ENCODE results near the gene OR10H5.
"Not testable (repeated sequence)": the region's sequence is repeated elsewhere in the genome, so short reads cannot be mapped to it uniquely, and the experiment has no call there.

The OR10H5 gene

GRCh38 chr19:15811476-15811875 is 24.0 kb downstream of the OR10H5 start:
- H3K36me3 ChIP-seq (ENCODE audit: control insufficient read depth, insufficient read depth, low read length) = no peaks in the 10 kb centered on the region
- H3K4me1 ChIP-seq (ENCODE audit: control insufficient read depth, insufficient read depth, low read length, poor library complexity, severe bottlenecking) = no peaks in the 10 kb centered on the region
- no peak overlapping the region for H3K4me3 ChIP-seq (ENCODE audit: extremely low read depth, insufficient read depth, low read length, poor library complexity, severe bottlenecking)
- H3K27ac ChIP-seq (ENCODE audit: low read depth, low read length, severe bottlenecking) = no peak overlapping the region
- H3K9me3 ChIP-seq (ENCODE audit: control insufficient read depth, low read length) = peaks cover 56% of the 10 kb centered on the region
- 57 to 60% methylated on average over 3 to 4 of the region's 4 CpGs for WGBS, 2 experiments (ENCODE audit: insufficient coverage in 2 of 2)

- peaks cover 53% of the 10 kb centered on the region for H3K9me3 ChIP-seq (ENCODE audit: control insufficient read depth, low read length)
- H3K27ac ChIP-seq (ENCODE audit: low read depth, low read length, severe bottlenecking) = no peak overlapping the region
- no peaks in the 10 kb centered on the region for H3K4me1 ChIP-seq (ENCODE audit: control insufficient read depth, insufficient read depth, low read length, poor library complexity, severe bottlenecking)
- H3K4me3 ChIP-seq (ENCODE audit: extremely low read depth, insufficient read depth, low read length, poor library complexity, severe bottlenecking) = no peak overlapping the region
- H3K36me3 ChIP-seq (ENCODE audit: control insufficient read depth, insufficient read depth, low read length) = no peaks in the 10 kb centered on the region
- WGBS, 2 experiments (ENCODE audit: insufficient coverage in 2 of 2) = 21 to 38% methylated on average over 3 of the region's 6 CpGs
Observed at GRCh38 chr19:15812060-15812722, 24.7 kb downstream of the OR10H5 start.

- 39 to 53% methylated on average over 4 to 7 of the region's 7 CpGs for WGBS, 2 experiments (ENCODE audit: insufficient coverage in 2 of 2)
- H3K9me3 ChIP-seq (ENCODE audit: control insufficient read depth, low read length) = peaks cover 55% of the 10 kb centered on the region
- H3K36me3 ChIP-seq (ENCODE audit: control insufficient read depth, insufficient read depth, low read length) = no peaks in the 10 kb centered on the region
- H3K4me3 ChIP-seq (ENCODE audit: extremely low read depth, insufficient read depth, low read length, poor library complexity, severe bottlenecking) = no peak overlapping the region
- no peak overlapping the region for H3K27ac ChIP-seq (ENCODE audit: low read depth, low read length, severe bottlenecking)
- no peaks in the 10 kb centered on the region for H3K4me1 ChIP-seq (ENCODE audit: control insufficient read depth, insufficient read depth, low read length, poor library complexity, severe bottlenecking)
Observed at GRCh38 chr19:15813916-15814315, 26.5 kb downstream of the OR10H5 start.

GRCh38 chr19:15815306-15815705 is 27.8 kb downstream of the OR10H5 start, which contains the start of gene OR10H1:
Gene OR10H1 (minus strand): TSS chr19:15815664. CDS start chr19:15808037, 7,627 bp downstream.
- Histone ChIP-seq H3K9me3 (ENCODE audit: control insufficient read depth, low read length) (peaks cover 52% of the 10 kb centered on the region), H3K27ac (ENCODE audit: low read depth, low read length, severe bottlenecking) (no peak within 1 kb of the TSS), H3K4me3 (ENCODE audit: extremely low read depth, insufficient read depth, low read length, poor library complexity, severe bottlenecking) (no peak within 1 kb of the TSS), H3K36me3 (ENCODE audit: control insufficient read depth, insufficient read depth, low read length) (no peaks in the 10 kb centered on the region), H3K4me1 (ENCODE audit: control insufficient read depth, insufficient read depth, low read length, poor library complexity, severe bottlenecking) (no peaks in the 10 kb centered on the region)
- WGBS, 2 experiments (ENCODE audit: insufficient coverage in 2 of 2) = 65 to 92% methylated on average over 2 to 4 of the region's 5 CpGs

GRCh38 chr19:15820646-15821045 is 33.2 kb downstream of the OR10H5 start:
- Histone ChIP-seq H3K9me3 (ENCODE audit: control insufficient read depth, low read length) (peaks cover 45% of the 10 kb centered on the region), H3K36me3 (ENCODE audit: control insufficient read depth, insufficient read depth, low read length) (no peaks in the 10 kb centered on the region), H3K4me1 (ENCODE audit: control insufficient read depth, insufficient read depth, low read length, poor library complexity, severe bottlenecking) (no peaks in the 10 kb centered on the region), H3K27ac (ENCODE audit: low read depth, low read length, severe bottlenecking) (no peak overlapping the region), H3K4me3 (ENCODE audit: extremely low read depth, insufficient read depth, low read length, poor library complexity, severe bottlenecking) (no peak overlapping the region)
- WGBS, 2 experiments (ENCODE audit: insufficient coverage in 2 of 2) = 53 to 72% methylated on average over 4 to 6 of the region's 8 CpGs

- Histone ChIP-seq H3K36me3 (ENCODE audit: control insufficient read depth, insufficient read depth, low read length) (no peaks in the 10 kb centered on the region), H3K27ac (ENCODE audit: low read depth, low read length, severe bottlenecking) (no peak overlapping the region), H3K9me3 (ENCODE audit: control insufficient read depth, low read length) (peaks cover 55% of the 10 kb centered on the region), H3K4me3 (ENCODE audit: extremely low read depth, insufficient read depth, low read length, poor library complexity, severe bottlenecking) (no peak overlapping the region), H3K4me1 (ENCODE audit: control insufficient read depth, insufficient read depth, low read length, poor library complexity, severe bottlenecking) (no peaks in the 10 kb centered on the region)
- no CpG with 5 or more reads among the region's 1 CpG for WGBS, 2 experiments (ENCODE audit: insufficient coverage in 2 of 2)
Observed at GRCh38 chr19:15825753-15826152, 38.3 kb downstream of the OR10H5 start.

GRCh38 chr19:15828121-15828610 is 40.7 kb downstream of the OR10H5 start:
- Histone ChIP-seq H3K36me3 (ENCODE audit: control insufficient read depth, insufficient read depth, low read length) (no peaks in the 10 kb centered on the region), H3K4me3 (ENCODE audit: extremely low read depth, insufficient read depth, low read length, poor library complexity, severe bottlenecking) (no peak overlapping the region), H3K9me3 (ENCODE audit: control insufficient read depth, low read length) (peaks cover 57% of the 10 kb centered on the region), H3K27ac (ENCODE audit: low read depth, low read length, severe bottlenecking) (no peak overlapping the region), H3K4me1 (ENCODE audit: control insufficient read depth, insufficient read depth, low read length, poor library complexity, severe bottlenecking) (no peaks in the 10 kb centered on the region)
- WGBS, 2 experiments (ENCODE audit: insufficient coverage in 2 of 2) = 85 to 89% methylated on average over 7 of the region's 7 CpGs

GRCh38 chr19:15828611-15829305 is 41.3 kb downstream of the OR10H5 start:
- WGBS, 2 experiments (ENCODE audit: insufficient coverage in 2 of 2) = 63 to 64% methylated on average over 12 to 13 of the region's 13 CpGs
- not testable (repeated sequence) for H3K4me1 ChIP-seq (ENCODE audit: control insufficient read depth, insufficient read depth, low read length, poor library complexity, severe bottlenecking); H3K4me3 ChIP-seq (ENCODE audit: extremely low read depth, insufficient read depth, low read length, poor library complexity, severe bottlenecking); H3K36me3 ChIP-seq (ENCODE audit: control insufficient read depth, insufficient read depth, low read length); H3K27ac ChIP-seq (ENCODE audit: low read depth, low read length, severe bottlenecking)
- peaks cover 57% of the 10 kb centered on the region for H3K9me3 ChIP-seq (ENCODE audit: control insufficient read depth, low read length)

GRCh38 chr19:15829306-15829698 is 41.8 kb downstream of the OR10H5 start:
- Histone ChIP-seq H3K27ac (ENCODE audit: low read depth, low read length, severe bottlenecking) (no peak overlapping the region), H3K4me1 (ENCODE audit: control insufficient read depth, insufficient read depth, low read length, poor library complexity, severe bottlenecking) (no peaks in the 10 kb centered on the region), H3K9me3 (ENCODE audit: control insufficient read depth, low read length) (peaks cover 57% of the 10 kb centered on the region), H3K36me3 (ENCODE audit: control insufficient read depth, insufficient read depth, low read length) (no peaks in the 10 kb centered on the region), H3K4me3 (ENCODE audit: extremely low read depth, insufficient read depth, low read length, poor library complexity, severe bottlenecking) (no peak overlapping the region)
- 74 to 82% methylated on average over 10 of the region's 10 CpGs for WGBS, 2 experiments (ENCODE audit: insufficient coverage in 2 of 2)

- no peak overlapping the region for H3K4me3 ChIP-seq (ENCODE audit: extremely low read depth, insufficient read depth, low read length, poor library complexity, severe bottlenecking)
- H3K4me1 ChIP-seq (ENCODE audit: control insufficient read depth, insufficient read depth, low read length, poor library complexity, severe bottlenecking) = no peaks in the 10 kb centered on the region
- no peak overlapping the region for H3K27ac ChIP-seq (ENCODE audit: low read depth, low read length, severe bottlenecking)
- 72 to 79% methylated on average over 7 to 8 of the region's 8 CpGs for WGBS, 2 experiments (ENCODE audit: insufficient coverage in 2 of 2)
- H3K9me3 ChIP-seq (ENCODE audit: control insufficient read depth, low read length) = peaks cover 57% of the 10 kb centered on the region
- no peaks in the 10 kb centered on the region for H3K36me3 ChIP-seq (ENCODE audit: control insufficient read depth, insufficient read depth, low read length)
Observed at GRCh38 chr19:15829786-15830185, 42.3 kb downstream of the OR10H5 start.

GRCh38 chr19:15831626-15832025 is 44.2 kb downstream of the OR10H5 start:
- Histone ChIP-seq H3K4me1 (ENCODE audit: control insufficient read depth, insufficient read depth, low read length, poor library complexity, severe bottlenecking) (no peaks in the 10 kb centered on the region), H3K9me3 (ENCODE audit: control insufficient read depth, low read length) (peaks cover 70% of the 10 kb centered on the region), H3K36me3 (ENCODE audit: control insufficient read depth, insufficient read depth, low read length) (no peaks in the 10 kb centered on the region), H3K4me3 (ENCODE audit: extremely low read depth, insufficient read depth, low read length, poor library complexity, severe bottlenecking) (no peak overlapping the region), H3K27ac (ENCODE audit: low read depth, low read length, severe bottlenecking) (no peak overlapping the region)
- WGBS, 2 experiments (ENCODE audit: insufficient coverage in 2 of 2) = 70 to 80% methylated on average over 4 to 5 of the region's 5 CpGs
